Subcutaneous adipose tissue (tissue), 4 donors: ENCODE measurements around the gene NDUFAF3. TPM values are rescaled to one million over a fixed set of nuclear protein-coding genes. Genes with fewer than 3 reads are reported as not detected.

Source experiments
- total RNA-seq, 4 donors: library from RNA; depleted of rRNA; stranded (reverse); fragments of >200 nt; gene quantifications; one replicate each; pipeline ENCODE4 v1.1.0, GENCODE V29; 2016
- TF ChIP-seq, protein P1 (sequence below): fragments of 450-650 bp; IDR thresholded peaks from one replicate; pipeline ENCODE4 v1.5.1; 2016; ENCODE audit warnings: low read depth, mild to moderate bottlenecking, control low read depth, antibody characterized with exemption, moderate library complexity

The NDUFAF3 gene
- total RNA-seq, 4 donors from 2014 or later, result 95.4 to 179 (median 127) TPM

DNA sequence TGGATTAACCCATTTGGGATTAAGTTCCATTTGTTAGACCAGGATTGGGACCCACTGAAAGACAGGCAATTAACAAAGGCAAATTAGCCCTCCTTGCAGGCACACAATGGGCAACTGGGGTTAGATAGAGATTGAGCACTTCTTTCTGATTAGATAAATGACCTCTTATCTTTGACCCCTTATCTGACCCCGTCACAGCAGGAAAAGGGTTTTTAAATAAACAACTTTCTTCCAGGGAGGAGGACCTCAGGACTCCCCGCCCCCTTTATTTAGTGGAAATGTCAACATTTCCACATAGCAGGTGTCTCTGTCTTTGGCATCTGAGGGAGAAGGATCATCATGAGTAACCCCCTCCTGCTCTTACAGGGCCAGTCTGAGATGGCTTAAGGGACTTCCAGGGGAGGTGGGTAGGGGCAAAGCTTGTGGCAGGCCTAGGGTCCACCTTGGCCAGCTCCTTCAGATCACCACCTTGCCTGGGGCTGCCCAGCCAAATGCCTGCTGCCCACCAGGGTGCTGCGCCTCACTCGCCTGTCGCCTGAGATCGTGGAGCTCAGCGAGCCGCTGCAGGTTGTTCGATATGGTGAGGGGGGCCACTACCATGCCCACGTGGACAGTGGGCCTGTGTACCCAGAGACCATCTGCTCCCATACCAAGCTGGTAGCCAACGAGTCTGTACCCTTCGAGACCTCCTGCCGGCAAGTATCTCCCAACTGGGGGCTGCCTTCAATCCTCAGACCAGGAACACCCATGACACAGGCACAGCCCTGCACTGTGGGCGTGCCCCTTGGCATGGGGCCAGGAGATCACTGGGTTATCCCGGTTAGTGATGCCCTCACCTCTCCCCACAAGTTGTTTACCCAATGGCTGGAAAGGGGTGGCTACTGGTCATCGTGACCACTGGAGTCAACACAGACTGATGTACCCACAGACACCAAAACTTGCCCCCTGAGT is 17.3 kb upstream of the NDUFAF3 start:
- TF ChIP-seq, protein P1, sequence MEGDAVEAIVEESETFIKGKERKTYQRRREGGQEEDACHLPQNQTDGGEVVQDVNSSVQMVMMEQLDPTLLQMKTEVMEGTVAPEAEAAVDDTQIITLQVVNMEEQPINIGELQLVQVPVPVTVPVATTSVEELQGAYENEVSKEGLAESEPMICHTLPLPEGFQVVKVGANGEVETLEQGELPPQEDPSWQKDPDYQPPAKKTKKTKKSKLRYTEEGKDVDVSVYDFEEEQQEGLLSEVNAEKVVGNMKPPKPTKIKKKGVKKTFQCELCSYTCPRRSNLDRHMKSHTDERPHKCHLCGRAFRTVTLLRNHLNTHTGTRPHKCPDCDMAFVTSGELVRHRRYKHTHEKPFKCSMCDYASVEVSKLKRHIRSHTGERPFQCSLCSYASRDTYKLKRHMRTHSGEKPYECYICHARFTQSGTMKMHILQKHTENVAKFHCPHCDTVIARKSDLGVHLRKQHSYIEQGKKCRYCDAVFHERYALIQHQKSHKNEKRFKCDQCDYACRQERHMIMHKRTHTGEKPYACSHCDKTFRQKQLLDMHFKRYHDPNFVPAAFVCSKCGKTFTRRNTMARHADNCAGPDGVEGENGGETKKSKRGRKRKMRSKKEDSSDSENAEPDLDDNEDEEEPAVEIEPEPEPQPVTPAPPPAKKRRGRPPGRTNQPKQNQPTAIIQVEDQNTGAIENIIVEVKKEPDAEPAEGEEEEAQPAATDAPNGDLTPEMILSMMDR, result no peak

DNA sequence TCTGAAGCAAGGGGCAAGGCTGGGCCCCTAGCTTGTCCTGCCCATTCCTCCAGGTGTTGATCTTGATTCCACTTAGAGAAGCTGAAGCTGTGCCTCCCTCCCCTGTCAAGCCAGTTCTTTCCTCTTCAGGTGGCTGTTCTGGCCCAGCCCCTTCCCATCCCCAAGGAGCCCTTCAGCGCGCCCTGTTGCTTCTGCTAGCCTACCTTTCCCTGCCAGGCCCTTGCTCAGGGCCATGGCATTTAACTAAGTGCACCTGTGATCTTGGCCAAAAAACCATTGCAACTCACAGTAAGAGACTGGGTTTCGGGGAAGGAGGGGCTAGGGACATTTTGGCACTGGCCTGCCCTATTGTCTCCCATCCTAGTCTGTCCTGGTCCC is 16.6 kb upstream of the NDUFAF3 start:
- TF ChIP-seq, protein P1, result no peak

DNA sequence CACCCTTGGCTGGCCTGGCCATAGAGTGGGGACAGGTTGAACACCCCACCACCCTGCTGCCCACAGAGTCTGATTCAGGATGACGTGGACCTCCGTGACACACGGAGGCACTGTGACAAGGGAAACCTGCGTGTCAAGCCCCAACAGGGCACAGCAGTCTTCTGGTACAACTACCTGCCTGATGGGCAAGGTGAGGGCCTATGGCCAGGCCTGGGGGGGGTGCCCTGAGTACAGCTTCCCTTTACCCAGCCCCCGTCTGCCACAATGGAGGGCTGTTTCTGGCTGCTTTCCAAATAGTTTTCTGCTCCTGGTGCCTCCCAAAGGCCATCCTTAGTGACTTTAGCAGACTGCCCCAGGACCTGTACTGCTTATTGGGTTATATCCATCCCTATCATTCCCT is 15.9 kb upstream of the NDUFAF3 start:
- TF ChIP-seq, protein P1, result no peak

DNA sequence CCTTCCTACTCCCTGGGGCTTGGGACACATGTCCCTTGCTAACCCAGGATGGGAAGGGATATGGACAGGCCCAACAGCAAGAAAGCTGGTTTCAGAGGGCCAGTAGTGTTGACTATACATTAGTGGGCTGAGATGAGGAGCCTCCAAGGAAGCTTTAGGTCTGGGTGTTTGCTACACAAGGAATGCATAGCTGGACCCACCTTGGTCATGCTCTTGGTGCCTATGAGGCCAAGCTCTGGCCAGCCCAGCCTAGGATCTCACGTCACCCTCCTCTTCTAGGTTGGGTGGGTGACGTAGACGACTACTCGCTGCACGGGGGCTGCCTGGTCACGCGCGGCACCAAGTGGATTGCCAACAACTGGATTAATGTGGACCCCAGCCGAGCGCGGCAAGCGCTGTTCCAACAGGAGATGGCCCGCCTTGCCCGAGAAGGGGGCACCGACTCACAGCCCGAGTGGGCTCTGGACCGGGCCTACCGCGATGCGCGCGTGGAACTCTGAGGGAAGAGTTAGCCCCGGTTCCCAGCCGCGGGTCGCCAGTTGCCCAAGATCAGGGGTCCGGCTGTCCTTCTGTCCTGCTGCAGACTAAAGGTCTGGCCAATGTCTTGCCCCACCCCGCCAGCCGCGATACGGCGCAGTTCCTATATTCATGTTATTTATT is 15.4 kb upstream of the NDUFAF3 start:
- TF ChIP-seq, protein P1, result no peak

DNA sequence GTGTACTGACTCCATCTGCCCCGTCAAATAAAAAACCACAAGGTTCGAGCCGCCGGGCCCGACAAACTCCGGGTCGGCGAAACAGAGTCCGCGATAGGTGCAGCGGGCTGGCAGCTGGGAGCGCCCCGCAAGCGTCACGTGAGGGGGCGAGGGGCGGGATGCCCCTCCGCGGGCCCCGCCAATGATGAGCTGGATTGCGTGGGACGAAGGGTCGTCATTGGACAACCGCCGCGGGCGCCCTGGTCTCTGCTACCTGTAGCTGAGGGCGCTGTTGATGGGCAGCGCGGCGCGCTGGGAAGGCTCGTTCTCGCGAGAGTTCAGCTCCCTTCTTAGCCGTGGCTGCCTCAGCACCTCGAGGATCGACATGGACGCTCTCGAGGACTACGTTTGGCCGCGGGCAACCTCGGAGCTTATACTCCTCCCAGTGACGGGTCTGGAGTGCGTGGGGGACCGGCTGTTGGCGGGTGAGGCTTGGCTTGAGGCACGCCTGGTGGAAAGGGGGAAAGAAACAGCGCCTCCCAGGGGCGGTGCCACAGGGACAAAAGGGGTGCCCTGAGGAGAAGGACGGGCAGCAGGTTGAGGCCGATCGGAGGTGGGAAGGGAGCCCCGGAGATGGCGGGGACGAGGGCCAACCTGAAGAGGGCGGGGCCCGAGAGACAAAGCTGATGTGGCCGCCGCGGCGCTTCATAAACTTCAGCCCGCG is 14.7 kb upstream of the NDUFAF3 start, which contains the start of gene WDR6:
WDR6 (plus strand) TSS at position 324 of the 703 bp plus-strand sequence; CDS start at position 365, 41 bp downstream.
- TF ChIP-seq, protein P1, result no peak

DNA sequence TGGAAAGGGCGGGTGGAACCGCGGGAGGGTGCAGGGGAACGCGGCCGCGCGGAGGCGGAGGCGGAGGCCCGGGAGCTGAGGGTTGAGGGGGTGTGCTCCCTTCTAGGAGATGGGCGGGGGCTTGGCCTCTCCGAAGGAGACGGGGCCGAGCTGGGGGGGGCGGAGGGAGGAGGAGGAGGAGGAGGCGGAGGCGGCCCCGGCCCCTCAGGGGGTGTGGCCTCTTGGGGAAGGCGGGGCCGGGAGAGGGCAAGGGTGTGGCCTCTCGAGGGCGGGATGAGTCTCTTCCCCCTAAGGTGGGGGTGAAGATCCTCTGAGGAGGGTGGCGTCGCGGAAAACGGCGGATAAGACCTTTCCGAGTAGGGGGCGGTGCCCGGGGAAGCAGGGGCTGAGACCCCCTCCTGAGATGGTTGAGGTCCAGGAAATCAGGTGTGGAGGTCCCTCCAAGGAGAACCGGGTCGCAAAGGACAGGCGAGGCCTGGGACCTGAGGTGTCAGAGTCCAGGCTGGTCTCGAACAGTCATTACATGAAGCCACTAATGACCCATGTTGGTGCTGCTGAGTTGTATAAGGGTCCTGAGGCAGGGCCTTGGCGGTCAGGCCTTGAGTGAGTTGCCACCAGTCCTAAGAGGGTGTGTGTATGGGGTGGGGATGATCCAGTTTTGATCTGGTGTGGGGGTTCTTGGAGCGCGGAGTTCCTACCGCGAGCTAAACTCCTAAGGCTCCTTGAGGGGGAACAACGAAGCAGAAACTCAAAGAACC is 14.0 kb upstream of the NDUFAF3 start:
- TF ChIP-seq, protein P1, result no peak
